ENCODE data around the gene STXBP2.

DNA sequence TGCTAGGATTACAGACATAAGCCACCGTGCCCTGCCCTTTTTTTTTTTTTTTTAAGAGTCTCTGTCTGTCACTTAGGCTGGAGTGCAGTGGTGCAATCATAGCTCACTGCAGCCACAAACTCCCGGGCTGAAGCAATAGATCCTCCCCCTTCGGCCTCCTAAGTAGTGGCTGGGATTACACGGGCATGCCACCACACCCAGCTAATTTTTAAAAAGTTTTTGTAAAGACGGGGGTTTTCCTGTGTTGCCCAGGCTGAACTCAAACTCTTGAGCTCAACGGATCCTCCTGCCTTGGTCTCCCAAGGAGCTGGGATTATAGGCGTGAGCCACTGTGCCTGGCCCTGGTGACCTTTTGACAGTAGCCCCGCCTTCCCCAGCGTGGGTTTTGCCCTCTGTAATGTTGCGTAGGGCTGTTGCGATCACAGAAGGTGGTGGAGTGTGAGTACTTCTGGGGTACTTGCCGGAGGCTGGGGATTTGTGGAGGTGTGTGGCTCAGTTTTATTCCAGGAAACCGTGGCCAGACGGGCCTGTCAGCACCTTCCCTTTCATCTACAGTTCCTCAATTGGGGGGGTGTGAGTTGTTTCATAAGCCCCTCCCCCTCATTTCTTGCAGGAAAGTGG lies 20.3 kb downstream of the STXBP2 start:
- TF ChIP-seq EZH2phosphoT487 (IDR thresholded peaks at IDR 0.05; ENCODE audit: insufficient read depth, low read depth) (no peak), EZH2 (IDR thresholded peaks at IDR 0.05; ENCODE audit: insufficient read depth, poor library complexity, severe bottlenecking) (no peak)
